GM18507 (cell line): ENCODE measurements around the gene ADH6.
A peak's percentile ranks its signal among the peaks of the same experiment; 100 is the strongest.
"Not testable (repeated sequence)": the region's sequence is repeated elsewhere in the genome, so short reads cannot be mapped to it uniquely, and the experiment has no call there.

ENCODE experiments used
- DNase-seq: peaks from one replicate; pipeline ENCODE4 v3.0.0; 2011; ENCODE audit warnings: low read depth; ENCODE audit not compliant: insufficient read length; ENCODE audit errors: extremely low spot score
- FAIRE-seq: peaks from 2 replicates; lab custom pipeline; 2011; peaks lifted over from hg19 to GRCh38; lab: Jason Lieb, UNC

The ADH6 gene

GRCh38 chr4:99219072-99219471 is at the start of gene ADH6:
TSS of gene ADH6 (minus strand) at chr4:99219246. CDS start at chr4:99219152, 94 bp downstream.
- no peak for DNase-seq

GRCh38 chr4:99264927-99265326 is 45.9 kb upstream of the ADH6 start:
- no peak for DNase-seq
- FAIRE-seq = no peak

More at GRCh38 chr4:99219072-99219471, at the start of gene ADH6:
- FAIRE-seq = peak; percentile 59

GRCh38 chr4:99252746-99253145 is 33.7 kb upstream of the ADH6 start:
- DNase-seq = no peak
- FAIRE-seq = no peak

GRCh38 chr4:99248714-99249113 is 29.7 kb upstream of the ADH6 start:
- DNase-seq (no peak), FAIRE-seq (no peak)

- DNase-seq = no peak
- FAIRE-seq = no peak
Observed at GRCh38 chr4:99235955-99236354, 16.9 kb upstream of the ADH6 start.

- DNase-seq = no peak
- FAIRE-seq = no peak
Observed at GRCh38 chr4:99234331-99235010, 15.4 kb upstream of the ADH6 start.

- DNase-seq, FAIRE-seq: not testable (repeated sequence)
Observed at GRCh38 chr4:99233397-99233796, 14.4 kb upstream of the ADH6 start.

- FAIRE-seq = not testable (repeated sequence)
Observed at GRCh38 chr4:99228706-99229105, 9.7 kb upstream of the ADH6 start.

GRCh38 chr4:99227646-99228045 is 8.6 kb upstream of the ADH6 start:
- not testable (repeated sequence) for FAIRE-seq, DNase-seq

More at GRCh38 chr4:99228706-99229105, 9.7 kb upstream of the ADH6 start:
- not testable (repeated sequence) for DNase-seq

- no peak for FAIRE-seq
- no peak for DNase-seq
Observed at GRCh38 chr4:99221980-99222379, 2.9 kb upstream of the ADH6 start.

GRCh38 chr4:99219479-99219878 is 433 bp upstream of the ADH6 start:
- FAIRE-seq = no peak

GRCh38 chr4:99215521-99215920 is 3.5 kb downstream of the ADH6 start:
- no peak for FAIRE-seq
- no peak for DNase-seq

More at GRCh38 chr4:99219479-99219878, 433 bp upstream of the ADH6 start:
- no peak for DNase-seq

- no peak for DNase-seq
- FAIRE-seq = no peak
Observed at GRCh38 chr4:99210789-99211188, 8.3 kb downstream of the ADH6 start.

GRCh38 chr4:99209671-99210070 is 9.4 kb downstream of the ADH6 start:
- DNase-seq = no peak

GRCh38 chr4:99208719-99209075 is 10.3 kb downstream of the ADH6 start:
- FAIRE-seq (no peak), DNase-seq (no peak)

More at GRCh38 chr4:99209671-99210070, 9.4 kb downstream of the ADH6 start:
- FAIRE-seq = no peak

GRCh38 chr4:99207911-99208718 is 10.9 kb downstream of the ADH6 start:
- FAIRE-seq (no peak), DNase-seq (no peak)

GRCh38 chr4:99207069-99207743 is 11.8 kb downstream of the ADH6 start:
- FAIRE-seq (no peak), DNase-seq (no peak)

GRCh38 chr4:99205153-99205979 is 13.7 kb downstream of the ADH6 start:
- DNase-seq (no peak), FAIRE-seq (no peak)

GRCh38 chr4:99202536-99202935 is 16.5 kb downstream of the ADH6 start:
- DNase-seq = no peak
- no peak for FAIRE-seq
